ENCODE data around the gene CYFIP2.
A peak's percentile ranks its signal among the peaks of the same experiment; 100 is the strongest.

DNA sequence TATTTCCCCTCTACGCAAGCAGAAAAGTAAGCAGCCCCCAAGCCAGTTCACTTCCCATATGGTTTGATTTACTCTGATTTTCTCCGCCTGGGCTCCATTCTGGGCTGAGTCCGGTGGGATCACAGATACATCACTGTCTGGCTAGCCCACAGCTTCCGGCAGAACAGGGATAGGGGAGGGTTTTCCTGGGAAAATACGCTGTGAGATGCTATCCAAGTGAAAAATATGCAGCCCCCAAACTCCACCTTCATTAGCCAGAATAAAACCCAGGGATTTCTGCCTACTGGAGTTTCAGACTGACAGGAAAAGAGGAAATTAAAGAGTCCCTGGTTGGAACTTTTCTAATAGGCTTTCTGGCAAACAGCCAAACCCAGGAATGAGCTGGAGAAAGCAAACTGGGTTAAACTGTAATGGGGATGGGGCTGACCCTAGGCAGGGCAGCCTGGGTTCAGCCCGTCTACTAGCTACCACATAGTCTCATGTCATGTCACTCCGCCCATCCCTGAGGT is 177.2 kb downstream of the CYFIP2 start:
- TF ChIP-seq ZNF8 (CRISPR knock-in tag; IDR thresholded peaks at IDR 0.05) = no peak
- TF ChIP-seq TCF4 (CRISPR knock-in tag; IDR thresholded peaks at IDR 0.05; ENCODE audit: borderline replicate concordance) = peak; percentile 53
- TF ChIP-seq, protein P1, sequence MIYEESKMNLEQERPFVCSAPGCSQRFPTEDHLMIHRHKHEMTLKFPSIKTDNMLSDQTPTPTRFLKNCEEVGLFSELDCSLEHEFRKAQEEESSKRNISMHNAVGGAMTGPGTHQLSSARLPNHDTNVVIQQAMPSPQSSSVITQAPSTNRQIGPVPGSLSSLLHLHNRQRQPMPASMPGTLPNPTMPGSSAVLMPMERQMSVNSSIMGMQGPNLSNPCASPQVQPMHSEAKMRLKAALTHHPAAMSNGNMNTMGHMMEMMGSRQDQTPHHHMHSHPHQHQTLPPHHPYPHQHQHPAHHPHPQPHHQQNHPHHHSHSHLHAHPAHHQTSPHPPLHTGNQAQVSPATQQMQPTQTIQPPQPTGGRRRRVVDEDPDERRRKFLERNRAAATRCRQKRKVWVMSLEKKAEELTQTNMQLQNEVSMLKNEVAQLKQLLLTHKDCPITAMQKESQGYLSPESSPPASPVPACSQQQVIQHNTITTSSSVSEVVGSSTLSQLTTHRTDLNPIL (CRISPR knock-in tag; IDR thresholded peaks at IDR 0.05; ENCODE audit: low read depth) = no peak
- TF ChIP-seq, protein P2, sequence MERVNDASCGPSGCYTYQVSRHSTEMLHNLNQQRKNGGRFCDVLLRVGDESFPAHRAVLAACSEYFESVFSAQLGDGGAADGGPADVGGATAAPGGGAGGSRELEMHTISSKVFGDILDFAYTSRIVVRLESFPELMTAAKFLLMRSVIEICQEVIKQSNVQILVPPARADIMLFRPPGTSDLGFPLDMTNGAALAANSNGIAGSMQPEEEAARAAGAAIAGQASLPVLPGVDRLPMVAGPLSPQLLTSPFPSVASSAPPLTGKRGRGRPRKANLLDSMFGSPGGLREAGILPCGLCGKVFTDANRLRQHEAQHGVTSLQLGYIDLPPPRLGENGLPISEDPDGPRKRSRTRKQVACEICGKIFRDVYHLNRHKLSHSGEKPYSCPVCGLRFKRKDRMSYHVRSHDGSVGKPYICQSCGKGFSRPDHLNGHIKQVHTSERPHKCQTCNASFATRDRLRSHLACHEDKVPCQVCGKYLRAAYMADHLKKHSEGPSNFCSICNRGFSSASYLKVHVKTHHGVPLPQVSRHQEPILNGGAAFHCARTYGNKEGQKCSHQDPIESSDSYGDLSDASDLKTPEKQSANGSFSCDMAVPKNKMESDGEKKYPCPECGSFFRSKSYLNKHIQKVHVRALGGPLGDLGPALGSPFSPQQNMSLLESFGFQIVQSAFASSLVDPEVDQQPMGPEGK (CRISPR knock-in tag; IDR thresholded peaks at IDR 0.05; ENCODE audit: borderline replicate concordance) = no peak
- TF ChIP-seq ZFP30 (CRISPR knock-in tag; IDR thresholded peaks at IDR 0.05) = no peak
- no peak for TF ChIP-seq TOX (CRISPR knock-in tag; IDR thresholded peaks at IDR 0.05; ENCODE audit: borderline replicate concordance)
- no peak for TF ChIP-seq ARNTL (CRISPR knock-in tag; IDR thresholded peaks at IDR 0.05; ENCODE audit: borderline replicate concordance, low read depth)
- no peak for TF ChIP-seq SNAI2 (CRISPR knock-in tag; IDR thresholded peaks at IDR 0.05)
- 0 out of 2 replicates have a peak, but pooled peaks have one; percentile 24 for TF ChIP-seq ZFP3 (CRISPR knock-in tag; IDR thresholded peaks at IDR 0.05)
- TF ChIP-seq ZNF565 (CRISPR knock-in tag; conservative IDR thresholded peaks at IDR 0.05; ENCODE audit: low read depth) = no peak
- TF ChIP-seq RARB (CRISPR knock-in tag; IDR thresholded peaks at IDR 0.05) = no peak
- no peak for TF ChIP-seq CSDC2 (CRISPR knock-in tag; IDR thresholded peaks at IDR 0.05)
- TF ChIP-seq, protein P3, sequence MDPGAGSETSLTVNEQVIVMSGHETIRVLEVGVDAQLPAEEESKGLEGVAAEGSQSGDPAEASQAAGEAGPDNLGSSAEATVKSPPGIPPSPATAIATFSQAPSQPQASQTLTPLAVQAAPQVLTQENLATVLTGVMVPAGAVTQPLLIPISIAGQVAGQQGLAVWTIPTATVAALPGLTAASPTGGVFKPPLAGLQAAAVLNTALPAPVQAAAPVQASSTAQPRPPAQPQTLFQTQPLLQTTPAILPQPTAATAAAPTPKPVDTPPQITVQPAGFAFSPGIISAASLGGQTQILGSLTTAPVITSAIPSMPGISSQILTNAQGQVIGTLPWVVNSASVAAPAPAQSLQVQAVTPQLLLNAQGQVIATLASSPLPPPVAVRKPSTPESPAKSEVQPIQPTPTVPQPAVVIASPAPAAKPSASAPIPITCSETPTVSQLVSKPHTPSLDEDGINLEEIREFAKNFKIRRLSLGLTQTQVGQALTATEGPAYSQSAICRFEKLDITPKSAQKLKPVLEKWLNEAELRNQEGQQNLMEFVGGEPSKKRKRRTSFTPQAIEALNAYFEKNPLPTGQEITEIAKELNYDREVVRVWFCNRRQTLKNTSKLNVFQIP (CRISPR knock-in tag; IDR thresholded peaks at IDR 0.05; ENCODE audit: borderline replicate concordance, low read depth) = no peak
- TF ChIP-seq, protein P4, sequence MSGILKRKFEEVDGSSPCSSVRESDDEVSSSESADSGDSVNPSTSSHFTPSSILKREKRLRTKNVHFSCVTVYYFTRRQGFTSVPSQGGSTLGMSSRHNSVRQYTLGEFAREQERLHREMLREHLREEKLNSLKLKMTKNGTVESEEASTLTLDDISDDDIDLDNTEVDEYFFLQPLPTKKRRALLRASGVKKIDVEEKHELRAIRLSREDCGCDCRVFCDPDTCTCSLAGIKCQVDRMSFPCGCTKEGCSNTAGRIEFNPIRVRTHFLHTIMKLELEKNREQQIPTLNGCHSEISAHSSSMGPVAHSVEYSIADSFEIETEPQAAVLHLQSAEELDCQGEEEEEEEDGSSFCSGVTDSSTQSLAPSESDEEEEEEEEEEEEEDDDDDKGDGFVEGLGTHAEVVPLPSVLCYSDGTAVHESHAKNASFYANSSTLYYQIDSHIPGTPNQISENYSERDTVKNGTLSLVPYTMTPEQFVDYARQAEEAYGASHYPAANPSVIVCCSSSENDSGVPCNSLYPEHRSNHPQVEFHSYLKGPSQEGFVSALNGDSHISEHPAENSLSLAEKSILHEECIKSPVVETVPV (CRISPR knock-in tag; IDR thresholded peaks at IDR 0.05) = no peak; the same call in 1 of the 2 replicates

Data from SK-N-SH treated with all-trans-retinoic acid at 6 μM for 48 hours (cell line).